HepG2 (cell line): ENCODE measurements around the gene ENTPD7. TPM values are rescaled to one million over a fixed set of nuclear protein-coding genes. Genes with fewer than 3 reads are reported as not detected.

Experiments used
- CHD2 ChIP-seq: IDR thresholded peaks from 2 replicates; pipeline ENCODE4 v1.6.1; 2011; ENCODE audit warnings: low read depth, low read length, improper control_type of control experiment
- FOXP4 ChIP-seq: sonication (generic); formaldehyde crosslinking; IDR thresholded peaks from 2 replicates; pipeline ENCODE4 v1.4.0; 2020; ENCODE audit warnings: missing genetic modification reagents
- GFI1 ChIP-seq: sonication (generic); formaldehyde crosslinking; IDR thresholded peaks from 2 replicates; pipeline ENCODE4 v1.5.0; 2020; ENCODE audit warnings: missing genetic modification reagents, mild to moderate bottlenecking, borderline replicate concordance
- HBP1 ChIP-seq: IDR thresholded peaks from 2 replicates; pipeline ENCODE4 v1.6.1; 2016; ENCODE audit warnings: low read depth, control low read depth
- HES4 ChIP-seq: sonication (generic); formaldehyde crosslinking; IDR thresholded peaks from 2 replicates; pipeline ENCODE4 v1.9.0; 2021; ENCODE audit warnings: mild to moderate bottlenecking, missing genetic modification reagents, borderline replicate concordance
- HNRNPUL1 ChIP-seq: fragments of 200-400 bp; formaldehyde crosslinking; IDR thresholded peaks from 2 replicates; pipeline ENCODE4 v1.6.1; 2017; ENCODE audit warnings: low read depth, mild to moderate bottlenecking, low read length, moderate library complexity
- ISL2 ChIP-seq: sonication (generic); formaldehyde crosslinking; IDR thresholded peaks from 2 replicates; pipeline ENCODE4 v1.5.0; 2020; ENCODE audit warnings: missing genetic modification reagents
- MXD3 ChIP-seq: IDR thresholded peaks from 2 replicates; pipeline ENCODE4 v1.6.1; 2016; ENCODE audit warnings: mild to moderate bottlenecking, missing biosample characterization, missing genetic modification reagents
- MZF1 ChIP-seq: sonication (generic); formaldehyde crosslinking; IDR thresholded peaks from 2 replicates; pipeline ENCODE4 v1.8.1; 2023; ENCODE audit warnings: mild to moderate bottlenecking, missing genetic modification reagents, borderline replicate concordance
- NR2F2 ChIP-seq: IDR thresholded peaks from 2 replicates; pipeline ENCODE4 v1.6.1; 2012; ENCODE audit warnings: low read depth, inconsistent platforms, borderline replicate concordance
- SIN3B ChIP-seq: fragments of 150-350 bp; IDR thresholded peaks from 2 replicates; pipeline ENCODE4 v1.6.1; 2014; ENCODE audit warnings: low read length
- SP4 ChIP-seq: sonication (generic); formaldehyde crosslinking; IDR thresholded peaks from 2 replicates; pipeline ENCODE4 v1.8.1; 2023; ENCODE audit warnings: mild to moderate bottlenecking, missing genetic modification reagents
- TFDP1 ChIP-seq: IDR thresholded peaks from 2 replicates; pipeline ENCODE4 v1.6.1; 2016; ENCODE audit warnings: missing compliant biosample characterization, missing genetic modification reagents, borderline replicate concordance
- TOPORS ChIP-seq: sonication (generic); formaldehyde crosslinking; IDR thresholded peaks from 2 replicates; pipeline ENCODE4 v1.8.0; 2023; ENCODE audit warnings: mild to moderate bottlenecking, missing genetic modification reagents
- ZBTB26 ChIP-seq: IDR thresholded peaks from 2 replicates; pipeline ENCODE4 v1.6.1; 2016; ENCODE audit warnings: missing compliant biosample characterization, missing genetic modification reagents, borderline replicate concordance
- ZBTB33 ChIP-seq: sonication (generic); formaldehyde crosslinking; IDR thresholded peaks from 2 replicates; pipeline ENCODE4 v1.4.0; 2020; ENCODE audit warnings: missing genetic modification reagents
- ZC3H4 ChIP-seq: sonication (generic); formaldehyde crosslinking; IDR thresholded peaks from 2 replicates; pipeline ENCODE4 v1.4.0; 2020; ENCODE audit warnings: missing genetic modification reagents, borderline replicate concordance
- ZNF20 ChIP-seq: sonication (generic); formaldehyde crosslinking; IDR thresholded peaks from 2 replicates; pipeline ENCODE4 v1.4.0; 2020; ENCODE audit warnings: mild to moderate bottlenecking, moderate library complexity, missing genetic modification reagents
- ZNF484 ChIP-seq: sonication (generic); formaldehyde crosslinking; IDR thresholded peaks from 2 replicates; pipeline ENCODE4 v1.5.1; 2020; ENCODE audit warnings: mild to moderate bottlenecking, low read depth, missing genetic modification reagents, borderline replicate concordance
- ZNF589 ChIP-seq: sonication (generic); formaldehyde crosslinking; conservative IDR thresholded peaks from 2 replicates; pipeline ENCODE4 v1.8.0; 2022; ENCODE audit warnings: mild to moderate bottlenecking, moderate library complexity, missing genetic modification reagents
- polyA plus RNA-seq, 8 experiments: library from polyadenylated mRNA; depleted of rRNA in 3 of 8; stranded (reverse) in 7 of 8; unstranded in 1 of 8; fragments of >200 nt; fragmentation: Illumina TruSeq in 4 of 8; extraction: Trizol in 4 of 8; gene quantifications; 2 replicates each; pipeline versions ENCODE4 v1.2.1 to v1.2.3, GENCODE V29; 2011 to 2016; ENCODE audit warnings: low read depth in 4 of 8, missing spikeins in 1 of 8, mixed read lengths in 1 of 8; ENCODE audit not compliant: insufficient read depth in 1 of 8
- total RNA-seq, 5 experiments: library from RNA; depleted of rRNA; stranded (reverse); fragments of >200 nt; fragmentation: Illumina TruSeq; extraction: Trizol; gene quantifications; 2 replicates each; pipeline ENCODE4 v1.2.3, GENCODE V29; 2016; ENCODE audit warnings: low read depth in 1 of 5

The ENTPD7 gene
- total and polyA plus RNA-seq, 2 of the 13 experiments (the other 11 are each of a cell fraction or from before 2014, with no cell fraction given): 7.6 to 36.5 TPM

GRCh38 chr10:99620711-99621453, 38.4 kb upstream of the ENTPD7 start (continued):
- peak; percentile 47; the same call in 1 of the 2 replicates for TF ChIP-seq ZBTB33
- no peak for TF ChIP-seq NR2F2
- TF ChIP-seq MZF1 (CRISPR knock-in tag): no peak
- TF ChIP-seq FOXP4 (CRISPR knock-in tag): peak; percentile 45
- no peak for TF ChIP-seq ZC3H4 (CRISPR knock-in tag)
- TF ChIP-seq HBP1 (CRISPR knock-in tag): peak; percentile 87; the same call in 1 of the 2 replicates
- TF ChIP-seq ISL2 (CRISPR knock-in tag): peak; percentile 52
- TF ChIP-seq TFDP1 (CRISPR knock-in tag): peak; percentile 84
- no peak for TF ChIP-seq ZNF484 (CRISPR knock-in tag)
- TF ChIP-seq GFI1: peak; percentile 79
- 0 out of 2 replicates have a peak, but pooled peaks have one; percentile 70 for TF ChIP-seq ZNF20 (CRISPR knock-in tag)
- 0 out of 2 replicates have a peak, but pooled peaks have one; percentile 17 for TF ChIP-seq HES4
- TF ChIP-seq CHD2: peak; percentile 95
- no peak; the same call in 1 of the 2 replicates for TF ChIP-seq TOPORS
- TF ChIP-seq HNRNPUL1: no peak
- TF ChIP-seq ZBTB26 (CRISPR knock-in tag): 0 out of 2 replicates have a peak, but pooled peaks have one; percentile 49
- TF ChIP-seq SP4 (CRISPR knock-in tag): peak; percentile 4
- no peak for TF ChIP-seq SIN3B
- peak; percentile 86 for TF ChIP-seq MXD3 (CRISPR knock-in tag)
- no peak for TF ChIP-seq ZNF589 (CRISPR knock-in tag)
